Cortex of kidney (tissue), 1 donor: Measurements from ENCODE around the gene NINL.
"Not testable (repeated sequence)": the region's sequence is repeated elsewhere in the genome, so short reads cannot be mapped to it uniquely, and the experiment has no call there.

Experiments
- DNase-seq: peaks from one replicate; lab custom pipeline; 2025; lab: John Stamatoyannopoulos, UW

Gene NINL

DNA sequence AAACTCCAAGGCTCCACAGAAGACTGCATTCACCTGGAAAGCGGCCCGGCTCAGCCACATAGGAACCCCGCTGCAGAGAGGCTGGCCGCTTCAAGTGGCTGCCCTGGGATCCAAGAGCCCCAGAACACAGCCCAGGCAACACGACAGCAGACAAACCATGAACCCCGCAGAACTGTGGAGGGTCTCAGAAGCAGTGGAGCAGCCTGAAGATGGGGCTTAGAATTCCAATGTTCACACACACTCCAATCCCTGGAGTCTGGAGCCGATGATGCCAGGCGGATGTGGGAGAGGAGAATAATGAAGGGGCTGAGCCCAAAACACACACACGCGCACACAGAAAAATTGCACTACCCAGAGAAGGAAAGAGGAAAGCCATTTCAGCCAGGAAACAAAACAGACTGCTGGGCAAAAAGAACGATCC lies 52.4 kb downstream of the NINL start:
- no peak for DNase-seq

DNA sequence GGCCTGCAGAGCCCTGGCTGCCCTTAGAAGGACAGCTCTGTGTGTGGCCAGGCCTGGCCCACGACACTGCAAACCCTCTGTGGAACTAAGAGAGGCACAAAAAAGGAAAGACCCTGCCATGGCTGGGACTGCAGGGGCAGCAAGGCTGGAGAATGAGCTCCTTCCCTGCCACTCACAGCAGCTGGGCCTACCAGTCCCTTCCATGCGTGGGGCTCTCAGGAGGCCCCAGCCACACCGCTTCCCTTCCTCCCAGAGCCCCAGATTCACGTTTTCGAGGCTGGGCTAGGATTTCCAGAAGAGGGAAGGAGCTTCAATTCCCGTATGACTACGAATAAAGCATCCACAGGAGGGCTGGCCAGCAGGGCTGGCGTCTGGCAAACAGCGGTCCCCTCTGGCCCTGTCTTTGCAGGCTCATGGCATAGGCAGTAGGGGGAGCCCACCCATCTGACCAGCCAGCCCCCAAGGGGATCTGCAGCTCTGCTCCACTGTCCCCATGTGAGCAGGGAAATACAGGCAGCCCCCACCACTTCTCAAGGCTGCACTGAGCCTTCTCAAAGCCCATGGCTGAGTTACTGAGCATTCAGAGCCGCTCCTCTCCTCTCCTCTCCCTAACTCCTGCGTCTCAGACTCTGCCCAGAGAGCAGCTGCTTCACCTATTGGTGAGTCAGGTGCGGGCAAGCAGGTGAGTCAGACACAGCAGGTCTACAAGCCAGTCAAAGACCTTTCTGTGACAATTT lies 53.1 kb downstream of the NINL start:
- no peak for DNase-seq

GRCh38 chr20:25529295-25529951 lies 55.9 kb downstream of the NINL start:
- DNase-seq, result no peak

DNA sequence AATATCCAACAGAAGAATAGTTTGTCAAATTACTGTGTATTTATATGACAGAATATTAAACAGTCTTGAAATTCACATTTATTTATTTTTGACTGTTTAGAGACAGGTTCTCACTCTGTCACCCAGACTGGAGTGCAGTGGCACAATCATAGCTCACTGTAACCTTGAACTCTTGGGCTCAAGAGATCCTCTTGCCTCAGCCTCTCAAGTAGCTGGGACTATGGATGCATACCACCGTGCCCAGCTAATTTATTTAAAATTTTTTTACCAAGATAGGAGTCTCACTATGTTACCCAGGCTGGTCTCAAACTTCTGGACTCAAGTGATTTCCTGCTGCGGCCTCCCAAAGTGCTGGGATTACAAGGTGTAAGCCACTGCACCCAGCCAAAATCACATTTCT lies 57.4 kb downstream of the NINL start:
- DNase-seq, result no peak

- no peak for DNase-seq
Observed at GRCh38 chr20:25526446-25526845, 58.9 kb downstream of the NINL start.

DNA sequence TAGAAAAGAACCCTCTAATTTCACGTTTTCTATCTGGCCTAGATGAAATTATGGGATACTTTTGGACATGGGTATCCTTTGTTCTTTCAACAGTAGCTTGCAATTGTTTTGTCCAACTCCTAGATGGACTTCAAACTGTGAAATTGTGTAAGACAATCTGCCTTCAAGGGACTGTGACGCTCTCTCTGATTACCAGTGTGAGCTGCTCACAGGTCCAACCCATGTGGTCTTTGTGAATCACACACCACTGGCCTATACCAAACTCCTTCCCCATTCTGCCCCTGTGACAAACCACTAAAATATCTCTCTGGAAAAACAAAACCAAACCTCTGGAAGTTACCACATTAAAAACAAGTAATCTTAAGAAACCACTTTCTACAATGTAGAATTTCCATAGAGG lies 59.5 kb downstream of the NINL start:
- no peak for DNase-seq

GRCh38 chr20:25525295-25525694 lies 60.0 kb downstream of the NINL start:
- DNase-seq, result no peak

DNA sequence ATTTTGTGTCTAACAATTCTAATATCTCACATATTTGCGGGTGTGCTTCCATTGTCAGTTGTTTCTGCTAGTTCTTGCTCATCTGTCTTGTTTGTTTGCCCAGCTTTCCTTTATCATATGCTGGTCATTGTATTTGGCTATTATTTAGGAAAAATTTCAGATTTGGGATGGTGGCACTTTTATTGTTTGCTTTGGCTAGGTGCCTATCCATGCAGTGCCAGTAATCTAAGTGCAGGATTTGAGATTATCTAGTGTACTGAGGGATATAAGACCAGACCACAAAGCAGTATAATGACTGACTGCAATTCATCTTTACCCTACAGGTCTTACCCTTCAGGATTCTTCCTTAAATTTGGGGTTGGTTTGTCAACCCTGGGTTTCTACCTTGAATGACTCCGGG lies 63.9 kb downstream of the NINL start:
- no peak for DNase-seq

DNA sequence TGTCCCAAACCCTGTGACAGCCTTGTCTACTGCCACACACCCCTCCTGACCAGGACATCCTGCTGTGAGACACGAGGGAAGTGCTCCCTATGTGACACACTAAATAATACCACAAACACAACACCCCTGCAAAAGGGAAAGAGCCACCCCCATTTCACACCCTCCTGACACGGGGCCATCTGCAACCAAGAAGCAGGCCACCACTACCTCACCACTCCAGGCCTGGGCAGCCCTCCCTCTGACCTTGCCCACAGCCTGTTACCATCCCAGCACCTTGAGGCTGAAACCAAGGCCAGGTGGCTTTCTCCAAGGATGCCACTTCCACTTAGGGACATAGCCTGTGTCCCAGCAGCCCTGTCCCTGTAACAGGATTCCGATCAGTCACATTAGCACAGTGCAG lies 68.2 kb downstream of the NINL start:
- no peak for DNase-seq

DNA sequence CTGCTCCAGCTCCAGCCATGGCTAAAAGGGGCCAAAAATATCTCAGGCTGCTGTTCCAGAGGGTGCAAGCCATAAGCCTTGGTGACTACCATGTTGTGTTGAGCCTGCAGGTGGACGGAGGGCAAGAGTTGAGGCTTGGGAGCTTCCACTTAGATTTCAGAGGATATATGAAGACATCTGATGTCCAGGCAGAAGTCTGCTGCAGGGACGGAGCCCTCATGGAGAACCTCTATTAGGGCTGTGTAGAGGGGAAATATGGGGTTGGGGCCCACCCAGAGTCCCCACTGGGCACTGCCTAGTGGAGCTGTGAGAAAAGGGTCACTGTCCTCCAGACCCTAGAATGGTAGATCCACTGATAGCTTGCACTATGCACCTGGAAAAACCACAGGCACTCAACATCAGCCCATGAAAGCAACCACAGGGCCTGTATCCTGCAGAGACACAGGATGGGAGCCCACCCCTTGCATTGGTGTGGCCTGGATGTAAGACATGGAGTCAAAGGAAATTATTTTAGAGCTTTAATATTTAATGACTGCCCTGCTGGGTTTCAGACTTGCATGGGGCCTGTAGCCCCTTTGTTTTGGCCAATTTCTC lies 70.5 kb downstream of the NINL start:
- no peak for DNase-seq

DNA sequence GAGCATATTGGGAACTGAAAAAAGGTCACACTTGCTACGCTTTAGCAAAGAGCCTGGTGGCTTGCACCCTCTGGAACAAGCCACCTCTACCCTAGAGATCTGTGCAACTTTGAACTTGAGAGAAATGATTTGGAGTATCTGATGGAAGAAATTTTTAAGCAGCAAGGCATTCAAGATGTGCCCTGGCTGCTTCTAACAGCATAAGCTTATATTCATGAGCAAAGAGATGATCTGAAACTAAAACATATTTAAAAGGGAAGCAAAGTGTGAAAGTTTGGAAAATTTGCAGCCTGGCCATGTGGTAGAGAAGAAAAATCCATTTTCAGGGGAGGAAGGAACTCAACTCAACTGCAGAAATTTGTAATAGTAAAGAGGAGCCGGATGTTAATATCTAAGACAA lies 71.1 kb downstream of the NINL start:
- no peak for DNase-seq

- no peak for DNase-seq
Observed at GRCh38 chr20:25512709-25513108, 72.6 kb downstream of the NINL start.

GRCh38 chr20:25511183-25511582 lies 74.1 kb downstream of the NINL start:
- no peak for DNase-seq

DNA sequence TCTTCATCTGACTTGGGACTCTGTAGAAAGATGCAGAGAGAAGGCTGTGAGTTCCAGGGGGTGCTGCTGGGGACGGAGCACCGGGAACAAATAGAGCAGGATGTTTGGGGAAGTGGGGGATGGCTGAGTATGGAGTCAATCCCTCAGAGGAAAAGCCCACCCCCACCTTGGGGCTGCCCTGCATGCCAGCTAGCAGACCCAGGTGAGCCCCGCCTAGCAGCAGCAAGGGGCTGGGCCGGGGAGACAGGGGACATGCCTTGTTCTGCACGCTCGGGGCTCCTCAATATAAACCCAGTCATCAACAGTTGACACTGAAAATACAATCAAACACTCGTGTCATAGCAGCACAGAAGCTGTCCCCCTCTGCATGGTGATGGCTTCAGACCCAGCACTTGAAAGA lies 74.6 kb downstream of the NINL start:
- no peak for DNase-seq

DNA sequence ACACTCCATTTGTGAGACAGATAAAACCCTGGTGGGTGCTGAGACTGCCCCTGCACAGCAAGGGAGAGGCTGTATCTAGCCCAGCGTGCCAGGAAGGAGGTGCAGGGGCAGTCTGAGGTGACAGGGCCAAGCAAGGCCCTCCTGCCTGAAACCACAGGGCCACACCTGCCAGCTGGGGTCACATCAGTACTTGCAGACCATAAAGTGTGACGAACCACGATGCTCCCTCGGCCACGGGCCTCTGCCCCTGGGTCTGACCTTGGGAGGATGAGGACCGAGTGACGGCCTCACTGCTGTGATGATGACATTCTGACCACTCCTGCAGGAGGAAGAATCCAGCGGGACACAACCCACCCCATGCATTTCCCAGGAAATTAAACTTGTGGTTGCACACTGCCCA lies 75.1 kb downstream of the NINL start:
- DNase-seq, result no peak

DNA sequence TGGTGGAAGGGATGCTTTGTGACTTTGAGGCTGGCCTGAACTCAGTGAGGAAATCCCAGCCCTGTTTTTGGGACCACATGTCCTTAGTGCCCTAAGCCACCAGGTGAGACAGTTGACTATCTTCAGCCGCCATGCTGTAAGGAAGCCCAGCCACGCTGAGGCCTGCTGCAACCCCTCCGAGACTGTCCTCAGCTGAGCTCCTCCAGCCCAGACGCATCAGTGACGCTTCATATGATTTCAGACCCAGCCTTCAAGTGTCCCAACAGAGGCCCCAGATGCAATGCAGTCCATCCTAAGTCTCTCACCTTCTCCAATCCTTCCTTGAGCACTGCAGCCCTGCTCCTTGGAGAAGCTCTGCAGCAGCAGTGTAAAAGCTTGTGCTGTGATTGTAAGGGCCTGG lies 76.2 kb downstream of the NINL start:
- no peak for DNase-seq

DNA sequence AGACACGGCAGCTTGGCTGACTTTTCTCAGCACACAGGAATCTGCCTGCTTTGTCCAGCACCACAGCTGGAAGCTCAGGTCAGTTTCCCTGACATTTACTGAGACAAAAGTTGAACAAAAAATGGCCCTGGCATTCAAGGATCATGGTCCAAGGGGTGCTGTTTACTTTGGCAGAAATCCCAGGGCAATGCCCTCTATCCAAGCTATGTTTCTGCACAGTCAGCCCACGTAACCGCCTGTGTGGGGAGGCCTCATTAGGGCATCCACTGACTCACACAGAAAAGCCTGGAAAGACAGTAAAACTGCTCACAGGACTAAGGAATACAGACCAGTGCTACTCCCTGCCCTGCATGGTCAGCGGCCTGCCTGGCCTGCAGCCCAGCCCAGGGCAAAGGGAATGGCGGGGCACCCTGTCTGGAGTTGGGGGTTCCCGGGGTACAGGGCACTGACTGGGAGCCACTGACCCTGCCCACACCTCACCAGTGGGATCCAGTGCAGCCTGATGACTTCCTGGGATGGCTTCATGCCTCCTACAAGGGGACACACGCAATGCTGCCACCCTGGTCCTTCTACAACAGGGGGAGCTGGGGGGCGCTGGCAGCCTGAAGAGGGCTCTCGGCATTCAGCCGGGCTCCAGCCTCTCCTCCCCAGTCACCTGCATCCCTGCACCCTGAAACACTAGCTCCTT lies 77.1 kb downstream of the NINL start:
- DNase-seq, result no peak

- DNase-seq, result no peak
Observed at GRCh38 chr20:25507385-25508082, 77.8 kb downstream of the NINL start.

DNA sequence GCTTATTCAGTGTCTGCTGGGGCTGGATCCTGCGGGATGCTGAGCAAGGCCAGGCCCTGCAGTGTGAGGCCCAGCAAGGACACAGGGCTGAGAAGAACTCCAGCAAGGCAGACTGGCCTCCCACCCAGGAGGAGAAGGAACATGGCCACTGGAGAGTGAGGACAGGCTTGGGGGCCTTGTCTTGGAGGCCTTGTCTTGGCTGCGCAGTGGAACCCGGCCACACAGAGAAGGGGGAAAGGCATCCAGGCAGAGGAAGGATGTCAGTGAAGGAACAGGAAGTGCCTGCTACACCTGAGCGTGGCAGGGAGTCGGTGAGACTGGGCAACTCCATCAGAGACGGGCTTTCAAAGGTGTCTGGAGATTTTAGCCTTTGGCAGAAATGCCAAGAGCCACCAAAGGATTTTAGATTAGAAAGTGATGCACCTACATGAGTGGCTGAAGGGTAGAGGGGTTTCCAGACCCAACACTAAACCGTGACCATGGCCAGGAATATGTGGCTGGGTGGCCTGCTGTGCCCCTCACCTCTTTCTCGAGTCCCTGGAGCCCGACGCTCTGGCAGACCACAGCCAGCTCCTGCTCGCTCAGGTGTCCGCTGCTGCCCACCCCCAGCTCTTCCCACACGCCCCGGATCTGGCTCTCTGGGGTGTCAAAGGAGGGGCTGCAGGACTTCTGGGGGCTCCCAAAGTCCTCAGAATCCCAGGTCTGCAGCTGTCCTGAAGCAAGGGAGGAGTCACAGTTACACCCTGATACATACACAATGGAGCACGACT lies 80.8 kb downstream of the NINL start:
- no peak for DNase-seq

DNA sequence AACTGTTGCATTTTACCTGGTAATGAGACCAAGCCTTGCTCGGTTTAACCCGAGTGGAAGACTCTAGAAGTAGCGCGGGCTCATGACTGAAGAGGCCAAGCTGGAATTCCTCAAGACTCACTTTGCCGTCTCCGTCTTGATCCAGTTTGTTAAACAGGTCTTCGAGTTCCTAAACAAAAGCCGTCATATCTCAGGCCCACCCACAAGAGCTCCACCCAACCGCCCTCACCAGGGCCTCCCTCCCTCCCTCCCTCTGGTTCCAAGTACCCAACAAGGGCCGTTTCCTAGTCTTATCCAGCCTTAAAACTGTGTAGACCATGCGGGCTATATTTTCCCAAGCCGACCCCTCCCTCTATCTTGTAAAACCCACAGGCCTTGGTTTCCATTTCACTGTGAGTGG lies 81.4 kb downstream of the NINL start:
- no peak for DNase-seq

DNA sequence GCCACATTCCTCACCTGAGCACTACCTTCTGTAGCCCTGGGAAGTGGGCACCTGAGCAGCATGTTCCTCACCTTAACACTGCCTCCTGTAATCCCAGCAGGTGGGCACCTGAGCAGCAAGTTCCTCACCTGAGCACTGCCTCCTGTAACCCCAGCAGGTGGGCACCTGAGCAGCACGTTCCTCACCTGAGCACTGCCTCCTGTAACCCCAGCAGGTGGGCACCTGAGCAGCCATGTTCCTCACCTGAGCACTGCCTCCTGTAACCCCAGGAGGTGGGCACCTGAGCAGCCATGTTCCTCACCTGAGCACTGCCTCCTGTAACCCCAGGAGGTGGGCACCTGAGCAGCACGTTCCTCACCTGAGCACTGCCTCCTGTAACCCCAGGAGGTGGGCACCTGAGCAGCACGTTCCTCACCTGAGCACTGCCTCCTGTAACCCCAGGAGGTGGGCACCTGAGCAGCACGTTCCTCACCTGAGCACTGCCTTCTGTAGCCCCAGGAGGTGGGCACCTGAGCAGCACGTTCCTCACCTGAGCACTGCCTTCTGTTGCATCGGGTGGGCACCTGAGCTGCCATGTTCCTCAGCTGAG lies 82.2 kb downstream of the NINL start:
- DNase-seq, result not testable (repeated sequence)
